ENCODE measurements around the gene DNHD1. TPM values are rescaled to one million over a fixed set of nuclear protein-coding genes. Genes with fewer than 3 reads are reported as not detected.

The DNHD1 gene, protein sequence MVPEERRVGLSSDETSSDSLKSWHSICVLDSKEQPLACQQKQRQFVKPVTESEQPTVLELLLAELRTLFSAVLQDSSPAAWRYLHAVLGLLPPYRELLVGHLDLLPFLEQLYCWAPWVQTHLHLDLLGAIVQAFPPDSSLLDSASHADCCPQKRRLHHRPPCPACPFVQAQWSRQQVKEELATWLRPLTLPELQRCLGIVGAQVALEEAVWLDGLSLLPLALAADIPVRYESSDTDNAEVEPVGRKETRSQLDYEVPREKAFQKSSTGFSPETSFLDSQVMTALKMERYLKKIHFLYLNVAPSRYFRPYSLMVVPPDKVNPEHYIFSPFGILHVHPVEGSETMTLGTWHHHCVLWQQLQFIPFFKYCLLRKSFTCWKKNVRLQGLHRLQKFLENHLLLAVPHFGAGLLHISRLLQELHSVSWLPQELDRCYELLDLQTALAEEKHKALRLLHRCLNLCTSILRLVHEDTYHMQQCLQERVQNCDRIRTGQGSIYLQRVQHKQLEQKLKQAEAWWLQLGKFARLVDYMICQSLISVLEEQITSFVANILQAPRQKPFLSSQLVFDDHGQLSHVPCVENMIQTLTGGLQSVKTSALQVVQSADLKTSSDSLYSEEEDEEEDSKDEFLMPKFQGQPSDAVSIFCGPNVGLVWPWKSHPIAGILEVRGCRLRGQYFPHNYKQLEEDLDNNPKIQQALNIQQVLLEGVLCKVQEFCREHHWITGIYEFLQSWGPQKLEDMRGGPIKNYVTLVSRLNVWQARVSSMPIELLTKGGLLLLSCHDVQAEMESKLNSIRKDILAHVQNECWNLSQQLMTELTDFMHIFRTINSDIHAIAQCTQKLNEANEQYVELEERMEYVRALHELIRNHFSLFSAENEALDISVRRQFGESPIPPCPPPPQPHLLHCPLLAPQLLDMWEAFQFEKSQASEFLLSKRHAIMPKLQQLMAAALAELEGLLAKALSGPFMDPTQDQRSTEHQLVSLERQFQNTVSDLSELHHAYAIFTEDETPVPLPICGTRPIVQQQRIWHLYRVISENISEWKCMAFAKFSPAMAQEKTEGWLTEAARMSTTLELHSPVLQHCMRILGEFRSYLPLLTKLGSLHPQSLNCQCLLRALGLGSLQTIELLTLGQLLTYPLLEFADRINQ (N-terminal part only)
- 7.3 and 8.1 TPM in 2 replicates for total RNA-seq
- 7.1 and 7.9 TPM in 2 replicates for polyA plus RNA-seq

DNA sequence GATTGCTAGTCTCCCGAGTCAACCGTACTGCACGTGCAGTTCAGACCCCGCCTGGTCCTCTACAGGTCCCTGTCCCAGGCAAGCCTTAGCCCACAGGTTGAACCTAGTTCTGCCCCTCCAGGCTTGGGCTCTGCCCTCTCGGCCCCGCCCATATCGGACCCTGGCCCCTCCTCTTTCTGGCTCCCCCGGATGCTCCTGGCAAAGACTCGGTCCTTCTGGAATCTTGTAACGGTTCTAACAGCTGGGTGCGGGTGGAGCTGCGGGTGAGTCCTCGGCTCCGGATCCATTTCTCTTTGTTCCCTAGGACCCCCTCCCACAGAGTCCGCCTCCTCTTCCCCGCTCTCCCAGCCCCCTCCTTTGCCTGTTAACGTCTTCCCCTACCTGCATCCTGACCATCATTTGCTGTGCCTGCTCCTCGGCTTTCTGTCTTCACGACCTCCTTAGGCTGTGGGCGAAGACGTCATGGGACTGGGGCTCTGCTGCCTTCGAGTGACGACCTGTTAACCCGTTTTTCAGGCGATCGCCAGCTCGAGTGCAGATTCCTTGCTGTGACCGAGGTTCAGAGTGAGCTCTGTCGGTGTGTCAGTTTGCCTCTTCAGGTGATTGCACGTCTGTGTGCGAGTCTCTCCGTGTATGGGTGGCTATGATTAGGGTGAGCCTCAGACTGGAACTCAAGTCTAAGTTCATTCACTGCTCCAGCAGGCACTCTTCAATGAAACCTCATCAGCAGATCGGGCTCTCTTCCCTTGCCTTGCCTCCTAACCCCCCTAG is at the start of gene DNHD1:
Gene DNHD1, plus strand, starts transcription at position 212 of the 771 bp plus-strand sequence. CDS start 936 bp downstream, outside the sequence.
- H3K9me2 ChIP-seq (replicated peaks; ENCODE audit: insufficient read depth): no peaks in the 10 kb centered on the region
- TF ChIP-seq, protein P1, sequence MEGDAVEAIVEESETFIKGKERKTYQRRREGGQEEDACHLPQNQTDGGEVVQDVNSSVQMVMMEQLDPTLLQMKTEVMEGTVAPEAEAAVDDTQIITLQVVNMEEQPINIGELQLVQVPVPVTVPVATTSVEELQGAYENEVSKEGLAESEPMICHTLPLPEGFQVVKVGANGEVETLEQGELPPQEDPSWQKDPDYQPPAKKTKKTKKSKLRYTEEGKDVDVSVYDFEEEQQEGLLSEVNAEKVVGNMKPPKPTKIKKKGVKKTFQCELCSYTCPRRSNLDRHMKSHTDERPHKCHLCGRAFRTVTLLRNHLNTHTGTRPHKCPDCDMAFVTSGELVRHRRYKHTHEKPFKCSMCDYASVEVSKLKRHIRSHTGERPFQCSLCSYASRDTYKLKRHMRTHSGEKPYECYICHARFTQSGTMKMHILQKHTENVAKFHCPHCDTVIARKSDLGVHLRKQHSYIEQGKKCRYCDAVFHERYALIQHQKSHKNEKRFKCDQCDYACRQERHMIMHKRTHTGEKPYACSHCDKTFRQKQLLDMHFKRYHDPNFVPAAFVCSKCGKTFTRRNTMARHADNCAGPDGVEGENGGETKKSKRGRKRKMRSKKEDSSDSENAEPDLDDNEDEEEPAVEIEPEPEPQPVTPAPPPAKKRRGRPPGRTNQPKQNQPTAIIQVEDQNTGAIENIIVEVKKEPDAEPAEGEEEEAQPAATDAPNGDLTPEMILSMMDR (IDR thresholded peaks at IDR 0.05; ENCODE audit: poor library complexity): no peak
- TF ChIP-seq EZH2 (IDR thresholded peaks at IDR 0.05; ENCODE audit: borderline replicate concordance) (no peak), EZH2phosphoT487 (IDR thresholded peaks at IDR 0.05; ENCODE audit: low read depth, severe bottlenecking, unreplicated experiment) (no peak)
- H3K4me3 ChIP-seq: no peak within 1 kb of the TSS
- DNase-seq (ENCODE audit: low spot score): no peak
- no peak within 1 kb of the TSS for H2AFZ ChIP-seq
- H3K9me3 ChIP-seq (ENCODE audit: low read depth): no peaks in the 10 kb centered on the region
- H3K36me3 ChIP-seq (replicated peaks; ENCODE audit: insufficient read depth, low read depth): no peaks in the 10 kb centered on the region
- H3K79me2 ChIP-seq: peaks cover 2% of the 10 kb centered on the region
- WGBS (ENCODE audit: low lambda C conversion rate, missing lambda C conversion rate): 78% methylated on average over 28 of the region's 33 CpGs
- no peaks in the 10 kb centered on the region for H4K20me1 ChIP-seq (ENCODE audit: insufficient read depth, poor library complexity, severe bottlenecking)
- no peaks in the 10 kb centered on the region for H3K27me3 ChIP-seq
- no peaks in the 10 kb centered on the region for H3K4me1 ChIP-seq (ENCODE audit: insufficient read depth)
- H3K27ac ChIP-seq: peak within 1 kb of the TSS; percentile 60
- no peak within 1 kb of the TSS for H3K4me2 ChIP-seq

DNA sequence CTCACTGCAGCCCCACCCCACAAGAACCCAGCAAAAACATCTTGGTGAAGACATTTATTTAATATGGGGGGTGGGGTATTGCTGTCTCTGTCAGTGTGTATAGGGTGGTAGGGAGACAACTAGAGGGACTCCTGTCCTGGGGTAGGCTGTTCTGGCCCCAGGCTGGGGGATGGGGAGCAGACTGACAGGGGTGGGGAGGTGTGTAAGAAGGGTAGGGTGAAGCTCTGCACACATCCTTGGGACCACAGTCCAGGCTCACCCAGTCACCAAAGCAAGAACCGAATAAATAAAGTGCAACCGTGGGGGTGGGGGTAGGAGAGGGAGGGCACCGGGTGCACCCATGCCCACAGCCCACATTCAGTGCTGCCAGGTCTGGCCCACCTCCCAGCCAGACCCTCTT is 48.5 kb upstream of the DNHD1 start:
- H3K27ac ChIP-seq: no peak overlapping the region
- no peaks in the 10 kb centered on the region for H4K20me1 ChIP-seq (ENCODE audit: insufficient read depth, poor library complexity, severe bottlenecking)
- no peaks in the 10 kb centered on the region for H3K4me1 ChIP-seq (ENCODE audit: insufficient read depth)
- 100% methylated on average over 2 of the region's 3 CpGs for WGBS (ENCODE audit: low lambda C conversion rate, missing lambda C conversion rate)
- no peak overlapping the region for H3K4me3 ChIP-seq
- TF ChIP-seq EZH2 (IDR thresholded peaks at IDR 0.05; ENCODE audit: borderline replicate concordance): no peak
- TF ChIP-seq, protein P1 (IDR thresholded peaks at IDR 0.05; ENCODE audit: poor library complexity): no peak
- TF ChIP-seq EZH2phosphoT487 (IDR thresholded peaks at IDR 0.05; ENCODE audit: low read depth, severe bottlenecking, unreplicated experiment): no peak
- H3K9me2 ChIP-seq (replicated peaks; ENCODE audit: insufficient read depth): no peaks in the 10 kb centered on the region
- no peak overlapping the region for H3K4me2 ChIP-seq
- H3K27me3 ChIP-seq: no peaks in the 10 kb centered on the region
- no peak for DNase-seq (ENCODE audit: low spot score)
- H3K36me3 ChIP-seq (replicated peaks; ENCODE audit: insufficient read depth, low read depth): no peaks in the 10 kb centered on the region
- H2AFZ ChIP-seq: no peak overlapping the region
- no peaks in the 10 kb centered on the region for H3K9me3 ChIP-seq (ENCODE audit: low read depth)
- no peaks in the 10 kb centered on the region for H3K79me2 ChIP-seq

DNA sequence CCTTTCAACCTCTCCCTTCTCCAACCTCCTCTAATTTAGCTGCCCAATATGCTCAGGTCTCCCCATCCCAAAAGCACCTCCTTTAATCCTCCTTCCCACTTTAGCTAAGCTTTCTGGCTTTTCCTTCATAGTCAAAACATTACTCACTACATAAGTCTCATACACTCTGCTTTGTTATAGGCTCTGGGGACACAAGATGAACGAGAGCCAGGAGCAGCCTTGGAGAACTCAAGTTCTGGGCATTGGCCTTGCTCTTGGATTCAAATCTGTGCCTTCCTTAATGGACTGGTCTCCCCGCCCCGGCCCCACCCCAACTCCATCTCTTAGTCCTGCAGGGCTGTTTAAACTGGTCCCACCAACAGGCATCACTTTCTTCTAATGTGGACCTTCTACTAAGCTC is 44.9 kb upstream of the DNHD1 start:
- no peaks in the 10 kb centered on the region for H3K36me3 ChIP-seq (replicated peaks; ENCODE audit: insufficient read depth, low read depth)
- no peak overlapping the region for H3K27ac ChIP-seq
- no peaks in the 10 kb centered on the region for H3K79me2 ChIP-seq
- H3K9me3 ChIP-seq (ENCODE audit: low read depth): no peaks in the 10 kb centered on the region
- whole genome bisulfite sequencing (ENCODE audit: low lambda C conversion rate, missing lambda C conversion rate): 94% methylated on average over 3 of the region's 3 CpGs
- no peaks in the 10 kb centered on the region for H4K20me1 ChIP-seq (ENCODE audit: insufficient read depth, poor library complexity, severe bottlenecking)
- H3K4me1 ChIP-seq (ENCODE audit: insufficient read depth): no peaks in the 10 kb centered on the region
- no peaks in the 10 kb centered on the region for H3K9me2 ChIP-seq (replicated peaks; ENCODE audit: insufficient read depth)
- no peak overlapping the region for H2AFZ ChIP-seq
- DNase-seq (ENCODE audit: low spot score): no peak
- H3K4me2 ChIP-seq: no peak overlapping the region
- TF ChIP-seq EZH2 (IDR thresholded peaks at IDR 0.05; ENCODE audit: borderline replicate concordance) (no peak), EZH2phosphoT487 (IDR thresholded peaks at IDR 0.05; ENCODE audit: low read depth, severe bottlenecking, unreplicated experiment) (no peak)
- TF ChIP-seq, protein P1 (IDR thresholded peaks at IDR 0.05; ENCODE audit: poor library complexity): no peak
- no peak overlapping the region for H3K4me3 ChIP-seq
- no peaks in the 10 kb centered on the region for H3K27me3 ChIP-seq

Measured in hepatocyte (in vitro differentiated cells).